ENCODE results near the gene KAZN.

Gene KAZN

GRCh38 chr1:15167386-15167785 is 568.9 kb downstream of the KAZN start:
- TF ChIP-seq CREB1 (IDR thresholded peaks at IDR 0.05; ENCODE audit: low read depth) (no peak), NFIC (IDR thresholded peaks at IDR 0.05) (no peak), RAD21 (IDR thresholded peaks at IDR 0.05; ENCODE audit: low read depth) (no peak), MAX (IDR thresholded peaks at IDR 0.05) (no peak)
